ENCODE results near the gene ACADSB.

ACADSB gene

DNA sequence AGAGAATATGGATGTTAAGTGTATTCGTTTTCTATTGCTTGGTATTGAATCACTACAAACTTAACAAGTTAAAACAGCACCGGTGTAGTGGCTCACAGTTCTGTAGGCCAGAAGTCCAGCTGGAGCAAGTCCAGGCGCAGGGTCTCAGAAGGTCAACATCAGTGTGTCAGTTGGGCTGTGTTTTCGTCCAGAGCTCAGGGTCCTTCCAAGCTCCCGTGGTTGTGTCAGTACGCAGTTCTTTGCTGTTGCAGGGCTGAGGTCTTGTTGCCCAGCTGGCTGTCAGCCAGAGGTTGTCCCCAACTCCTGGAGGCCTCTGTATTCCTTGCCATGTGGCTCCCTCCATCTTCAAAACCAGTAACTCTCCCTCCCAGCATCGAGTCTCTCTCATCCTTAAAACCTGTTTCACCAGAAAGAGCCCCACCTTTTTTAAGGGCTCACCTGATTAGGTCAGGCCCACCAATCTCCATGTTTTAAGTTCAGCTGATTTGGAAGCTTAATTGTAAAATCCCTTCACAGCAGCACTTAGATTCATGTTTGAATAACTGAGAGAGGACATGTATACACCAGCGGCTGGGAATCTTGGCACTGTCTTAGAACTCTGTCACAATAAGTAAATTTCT, 26.8 kb downstream of the ACADSB start:
- no peaks in the 10 kb centered on the region for H3K27me3 ChIP-seq (ENCODE audit: insufficient read depth, low read length, poor library complexity)
- H3K9me3 ChIP-seq (ENCODE audit: insufficient read depth, low read length, severe bottlenecking) = no peaks in the 10 kb centered on the region
- TF ChIP-seq, protein P1, sequence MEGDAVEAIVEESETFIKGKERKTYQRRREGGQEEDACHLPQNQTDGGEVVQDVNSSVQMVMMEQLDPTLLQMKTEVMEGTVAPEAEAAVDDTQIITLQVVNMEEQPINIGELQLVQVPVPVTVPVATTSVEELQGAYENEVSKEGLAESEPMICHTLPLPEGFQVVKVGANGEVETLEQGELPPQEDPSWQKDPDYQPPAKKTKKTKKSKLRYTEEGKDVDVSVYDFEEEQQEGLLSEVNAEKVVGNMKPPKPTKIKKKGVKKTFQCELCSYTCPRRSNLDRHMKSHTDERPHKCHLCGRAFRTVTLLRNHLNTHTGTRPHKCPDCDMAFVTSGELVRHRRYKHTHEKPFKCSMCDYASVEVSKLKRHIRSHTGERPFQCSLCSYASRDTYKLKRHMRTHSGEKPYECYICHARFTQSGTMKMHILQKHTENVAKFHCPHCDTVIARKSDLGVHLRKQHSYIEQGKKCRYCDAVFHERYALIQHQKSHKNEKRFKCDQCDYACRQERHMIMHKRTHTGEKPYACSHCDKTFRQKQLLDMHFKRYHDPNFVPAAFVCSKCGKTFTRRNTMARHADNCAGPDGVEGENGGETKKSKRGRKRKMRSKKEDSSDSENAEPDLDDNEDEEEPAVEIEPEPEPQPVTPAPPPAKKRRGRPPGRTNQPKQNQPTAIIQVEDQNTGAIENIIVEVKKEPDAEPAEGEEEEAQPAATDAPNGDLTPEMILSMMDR (IDR thresholded peaks at IDR 0.05; ENCODE audit: borderline replicate concordance, extremely low read depth, low read length, poor library complexity, severe bottlenecking) = no peak
- no peak for TF ChIP-seq EZH2 (IDR thresholded peaks at IDR 0.05; ENCODE audit: borderline replicate concordance, low read depth, low read length, severe bottlenecking)
- H3K79me2 ChIP-seq (ENCODE audit: insufficient read depth, low read length) = no peaks in the 10 kb centered on the region
- no peak overlapping the region for H3K9ac ChIP-seq (ENCODE audit: low read depth, low read length)
- no peaks in the 10 kb centered on the region for H3K4me1 ChIP-seq (ENCODE audit: insufficient read depth, low read length)
- ATAC-seq (ENCODE audit: insufficient read depth, low read depth) = no peak
- H3K4me2 ChIP-seq (ENCODE audit: insufficient read depth, low read length) = no peak overlapping the region
- no peaks in the 10 kb centered on the region for H4K20me1 ChIP-seq (ENCODE audit: insufficient read depth, low read length)
- no peak overlapping the region for H3K4me3 ChIP-seq (ENCODE audit: low read depth in 1 of 2, low read length in 2 of 2)
- H3K36me3 ChIP-seq (ENCODE audit: insufficient read depth, low read length) = peaks cover 15% of the 10 kb centered on the region; the same call in 1 of the 2 replicates
- H2AFZ ChIP-seq (ENCODE audit: low read depth, low read length) = no peak overlapping the region
- H3K27ac ChIP-seq (ENCODE audit: low read length) = no peak overlapping the region
- no peak for DNase-seq

DNA sequence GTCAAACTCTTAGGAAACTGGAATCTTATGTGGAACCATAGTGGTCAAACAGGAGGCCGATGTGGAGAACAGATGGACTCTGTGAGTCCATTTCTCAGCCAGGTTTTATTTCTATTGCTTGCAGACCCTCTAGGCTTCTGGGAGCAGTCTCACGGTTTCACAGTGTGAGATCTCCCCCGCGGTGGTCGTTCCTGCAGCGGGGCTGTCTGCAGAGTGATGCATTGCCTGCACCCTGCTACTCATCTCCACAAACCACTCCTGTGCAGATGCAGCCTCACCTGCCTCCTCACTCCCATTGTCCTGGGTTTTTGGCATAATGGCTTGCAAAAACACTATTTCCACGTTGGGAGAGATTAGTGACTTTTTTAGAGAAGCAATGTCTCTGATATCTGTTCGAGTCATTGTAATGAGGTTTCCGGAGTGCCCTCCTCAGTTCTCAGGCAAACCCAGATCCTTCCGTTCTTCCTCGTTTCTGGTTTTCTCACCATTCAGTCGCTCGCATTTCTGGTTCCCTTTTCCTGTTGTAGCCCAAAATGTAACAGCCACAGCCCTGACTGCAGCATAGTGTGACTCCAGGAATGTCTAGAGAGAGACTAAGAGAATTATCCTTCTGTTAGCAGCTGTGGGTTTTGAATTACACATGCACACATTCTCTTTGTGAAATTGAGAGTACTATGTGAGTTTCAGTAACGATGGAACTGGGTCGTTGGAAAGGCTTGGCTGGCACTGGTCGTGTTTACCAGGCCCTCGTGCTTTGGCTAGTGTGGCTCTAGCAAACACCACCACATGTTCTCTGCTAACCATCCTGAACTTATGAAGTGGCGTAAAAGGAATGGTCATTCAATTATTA, 30.2 kb downstream of the ACADSB start:
- TF ChIP-seq, protein P1 (IDR thresholded peaks at IDR 0.05; ENCODE audit: borderline replicate concordance, extremely low read depth, low read length, poor library complexity, severe bottlenecking) = no peak
- TF ChIP-seq EZH2 (IDR thresholded peaks at IDR 0.05; ENCODE audit: borderline replicate concordance, low read depth, low read length, severe bottlenecking) = no peak
- Histone ChIP-seq H3K4me2 (ENCODE audit: insufficient read depth, low read length) (no peak overlapping the region), H3K4me3 (ENCODE audit: low read depth in 1 of 2, low read length in 2 of 2) (no peak overlapping the region), H3K79me2 (ENCODE audit: insufficient read depth, low read length) (no peaks in the 10 kb centered on the region), H3K36me3 (ENCODE audit: insufficient read depth, low read length) (peaks cover 18% of the 10 kb centered on the region; the same call in 1 of the 2 replicates), H2AFZ (ENCODE audit: low read depth, low read length) (no peak overlapping the region), H3K9me3 (ENCODE audit: insufficient read depth, low read length, severe bottlenecking) (no peaks in the 10 kb centered on the region), H3K9ac (ENCODE audit: low read depth, low read length) (no peak overlapping the region), H3K27me3 (ENCODE audit: insufficient read depth, low read length, poor library complexity) (no peaks in the 10 kb centered on the region), H4K20me1 (ENCODE audit: insufficient read depth, low read length) (no peaks in the 10 kb centered on the region), H3K27ac (ENCODE audit: low read length) (no peak overlapping the region), H3K4me1 (ENCODE audit: insufficient read depth, low read length) (no peaks in the 10 kb centered on the region)
- ATAC-seq (ENCODE audit: insufficient read depth, low read depth) (no peak), DNase-seq (no peak)

DNA sequence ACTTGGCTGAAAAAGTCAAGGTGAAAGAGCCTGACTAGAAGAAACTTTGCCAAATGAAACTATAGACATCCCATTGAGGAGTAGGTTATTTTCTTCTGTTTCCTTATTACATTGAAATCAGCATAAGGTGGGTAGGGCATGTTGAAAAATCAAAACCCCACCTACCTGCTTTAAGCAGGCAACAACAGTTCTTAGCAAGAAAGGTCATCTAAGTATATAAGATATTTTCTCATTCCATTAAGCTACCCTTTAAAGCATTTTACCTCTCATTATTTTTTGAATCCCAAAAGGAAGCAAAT, 30.8 kb downstream of the ACADSB start:
- no peaks in the 10 kb centered on the region for H4K20me1 ChIP-seq (ENCODE audit: insufficient read depth, low read length)
- no peak overlapping the region for H3K9ac ChIP-seq (ENCODE audit: low read depth, low read length)
- H3K27ac ChIP-seq (ENCODE audit: low read length) = no peak overlapping the region
- no peaks in the 10 kb centered on the region for H3K27me3 ChIP-seq (ENCODE audit: insufficient read depth, low read length, poor library complexity)
- no peaks in the 10 kb centered on the region for H3K4me1 ChIP-seq (ENCODE audit: insufficient read depth, low read length)
- no peak overlapping the region for H3K4me2 ChIP-seq (ENCODE audit: insufficient read depth, low read length)
- ATAC-seq (ENCODE audit: insufficient read depth, low read depth) (no peak), DNase-seq (no peak)
- no peak overlapping the region for H2AFZ ChIP-seq (ENCODE audit: low read depth, low read length)
- H3K79me2 ChIP-seq (ENCODE audit: insufficient read depth, low read length) = no peaks in the 10 kb centered on the region
- H3K36me3 ChIP-seq (ENCODE audit: insufficient read depth, low read length) = peaks cover 18% of the 10 kb centered on the region; the same call in 1 of the 2 replicates
- H3K9me3 ChIP-seq (ENCODE audit: insufficient read depth, low read length, severe bottlenecking) = no peaks in the 10 kb centered on the region
- H3K4me3 ChIP-seq (ENCODE audit: low read depth in 1 of 2, low read length in 2 of 2) = no peak overlapping the region
- TF ChIP-seq EZH2 (IDR thresholded peaks at IDR 0.05; ENCODE audit: borderline replicate concordance, low read depth, low read length, severe bottlenecking) = no peak
- TF ChIP-seq, protein P1 (IDR thresholded peaks at IDR 0.05; ENCODE audit: borderline replicate concordance, extremely low read depth, low read length, poor library complexity, severe bottlenecking) = no peak

Data from DND-41 (cell line).